Chondrocyte (in vitro differentiated cells): ENCODE measurements around the gene DCAKD. TPM values are rescaled to one million over a fixed set of nuclear protein-coding genes. Genes with fewer than 3 reads are reported as not detected.

ENCODE experiments used
- DNase-seq: peaks from one replicate; pipeline ENCODE4 v3.0.0; 2021; ENCODE audit warnings: mixed read lengths, low spot score
- H3K27ac Mint-ChIP-seq: one replicate; pipeline ENCODE4 v1.8.0; 2021; ENCODE audit warnings: mild to moderate bottlenecking, moderate library complexity, mixed read lengths; ENCODE audit not compliant: unreplicated experiment
- H3K27me3 Mint-ChIP-seq: 2 replicates; pipeline ENCODE4 v1.8.0; 2021; ENCODE audit warnings: low read depth, mixed read lengths
- H3K36me3 Mint-ChIP-seq: 2 replicates; pipeline ENCODE4 v1.8.0; 2021; ENCODE audit warnings: low read depth, mixed read lengths
- H3K4me1 Mint-ChIP-seq: 2 replicates; pipeline ENCODE4 v1.8.0; 2021; ENCODE audit warnings: low read depth, mild to moderate bottlenecking, mixed read lengths
- H3K4me3 Mint-ChIP-seq: one replicate; pipeline ENCODE4 v1.8.0; 2021; ENCODE audit warnings: mild to moderate bottlenecking, moderate library complexity, mixed read lengths; ENCODE audit not compliant: unreplicated experiment
- H3K9me3 Mint-ChIP-seq: 2 replicates; pipeline ENCODE4 v1.8.0; 2021; ENCODE audit warnings: low read depth, mixed read lengths
- long read RNA-seq: library from polyadenylated mRNA; stranded (forward); transcript quantifications from one replicate; pipeline ENCODE4 v2.0.0, GENCODE V29; 2021
- total RNA-seq: library from RNA; stranded (reverse); gene quantifications from 3 replicates; pipeline ENCODE4 v1.2.1, GENCODE V29; 2021
- TF ChIP-seq, protein P1 (sequence below): fragments of 200-600 bp; sonication (generic); IDR thresholded peaks from 2 replicates; pipeline ENCODE4 v1.5.0; 2021; ENCODE audit warnings: antibody characterized with exemption, mild to moderate bottlenecking, moderate library complexity

DCAKD gene, protein sequence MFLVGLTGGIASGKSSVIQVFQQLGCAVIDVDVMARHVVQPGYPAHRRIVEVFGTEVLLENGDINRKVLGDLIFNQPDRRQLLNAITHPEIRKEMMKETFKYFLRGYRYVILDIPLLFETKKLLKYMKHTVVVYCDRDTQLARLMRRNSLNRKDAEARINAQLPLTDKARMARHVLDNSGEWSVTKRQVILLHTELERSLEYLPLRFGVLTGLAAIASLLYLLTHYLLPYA
- 33.9 to 39.9 TPM (median 36.5 TPM) in 3 replicates for total RNA-seq
- long read RNA-seq, transcript DCAKD-202 (5 exons, 2,030 nt) = minor isoform, 9 of 35 reads
- long read RNA-seq, transcript DCAKD-205 (5 exons, 990 nt) = minor isoform, 8 of 35 reads
- long read RNA-seq, transcript DCAKD-208 (5 exons, 2,054 nt) = major isoform, 10 of 35 reads
- long read RNA-seq, partial matches to known transcripts = 0 of 35 reads
- long read RNA-seq, other reads (novel, unspliced or antisense) = 7 of 35 reads

DNA sequence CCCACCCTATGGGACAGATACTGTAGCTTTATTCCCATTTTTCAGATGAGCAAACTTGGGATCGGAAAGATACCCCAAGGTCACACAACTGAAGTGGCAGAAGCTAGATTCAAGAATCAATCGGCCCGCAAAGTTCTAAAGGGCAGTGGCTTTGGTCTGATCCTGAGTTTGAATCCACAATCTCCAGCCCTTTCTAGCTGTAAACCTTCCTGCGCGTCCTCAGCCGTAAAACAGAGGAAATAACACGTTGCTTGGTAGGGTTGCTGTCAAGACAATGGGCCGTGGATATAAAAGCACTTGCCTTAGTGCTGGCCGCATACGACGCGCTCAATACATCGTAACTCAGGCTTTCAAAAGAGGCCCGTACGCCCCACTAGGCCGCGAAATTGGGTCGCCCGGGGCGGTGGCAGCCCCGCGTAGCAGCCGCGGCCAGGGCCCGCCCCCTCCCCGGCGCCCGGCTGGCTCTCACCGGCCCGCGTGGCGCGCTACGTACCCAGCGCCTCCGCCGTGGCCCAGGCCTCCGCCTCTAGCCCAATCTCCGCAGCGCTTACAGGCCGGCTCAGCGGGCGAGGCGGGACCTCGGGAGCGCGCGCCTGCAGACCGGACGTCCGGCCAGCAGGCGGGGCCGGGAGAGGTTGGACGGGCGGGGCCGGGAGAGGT, at the start of gene DCAKD:
DCAKD (minus strand) TSS at position 573 of the 660 bp plus-strand sequence. CDS start 16,747 bp downstream, outside the sequence.
- no peaks in the 10 kb centered on the region for H3K36me3 Mint-ChIP-seq
- no peaks in the 10 kb centered on the region for H3K9me3 Mint-ChIP-seq
- H3K27ac Mint-ChIP-seq = peak within 1 kb of the TSS; percentile 96
- peak within 1 kb of the TSS; percentile 90 for H3K4me3 Mint-ChIP-seq
- TF ChIP-seq, protein P1, sequence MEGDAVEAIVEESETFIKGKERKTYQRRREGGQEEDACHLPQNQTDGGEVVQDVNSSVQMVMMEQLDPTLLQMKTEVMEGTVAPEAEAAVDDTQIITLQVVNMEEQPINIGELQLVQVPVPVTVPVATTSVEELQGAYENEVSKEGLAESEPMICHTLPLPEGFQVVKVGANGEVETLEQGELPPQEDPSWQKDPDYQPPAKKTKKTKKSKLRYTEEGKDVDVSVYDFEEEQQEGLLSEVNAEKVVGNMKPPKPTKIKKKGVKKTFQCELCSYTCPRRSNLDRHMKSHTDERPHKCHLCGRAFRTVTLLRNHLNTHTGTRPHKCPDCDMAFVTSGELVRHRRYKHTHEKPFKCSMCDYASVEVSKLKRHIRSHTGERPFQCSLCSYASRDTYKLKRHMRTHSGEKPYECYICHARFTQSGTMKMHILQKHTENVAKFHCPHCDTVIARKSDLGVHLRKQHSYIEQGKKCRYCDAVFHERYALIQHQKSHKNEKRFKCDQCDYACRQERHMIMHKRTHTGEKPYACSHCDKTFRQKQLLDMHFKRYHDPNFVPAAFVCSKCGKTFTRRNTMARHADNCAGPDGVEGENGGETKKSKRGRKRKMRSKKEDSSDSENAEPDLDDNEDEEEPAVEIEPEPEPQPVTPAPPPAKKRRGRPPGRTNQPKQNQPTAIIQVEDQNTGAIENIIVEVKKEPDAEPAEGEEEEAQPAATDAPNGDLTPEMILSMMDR = no peak
- no peaks in the 10 kb centered on the region for H3K27me3 Mint-ChIP-seq
- peaks cover 24% of the 10 kb centered on the region for H3K4me1 Mint-ChIP-seq
- DNase-seq = peak; percentile 98

DNA sequence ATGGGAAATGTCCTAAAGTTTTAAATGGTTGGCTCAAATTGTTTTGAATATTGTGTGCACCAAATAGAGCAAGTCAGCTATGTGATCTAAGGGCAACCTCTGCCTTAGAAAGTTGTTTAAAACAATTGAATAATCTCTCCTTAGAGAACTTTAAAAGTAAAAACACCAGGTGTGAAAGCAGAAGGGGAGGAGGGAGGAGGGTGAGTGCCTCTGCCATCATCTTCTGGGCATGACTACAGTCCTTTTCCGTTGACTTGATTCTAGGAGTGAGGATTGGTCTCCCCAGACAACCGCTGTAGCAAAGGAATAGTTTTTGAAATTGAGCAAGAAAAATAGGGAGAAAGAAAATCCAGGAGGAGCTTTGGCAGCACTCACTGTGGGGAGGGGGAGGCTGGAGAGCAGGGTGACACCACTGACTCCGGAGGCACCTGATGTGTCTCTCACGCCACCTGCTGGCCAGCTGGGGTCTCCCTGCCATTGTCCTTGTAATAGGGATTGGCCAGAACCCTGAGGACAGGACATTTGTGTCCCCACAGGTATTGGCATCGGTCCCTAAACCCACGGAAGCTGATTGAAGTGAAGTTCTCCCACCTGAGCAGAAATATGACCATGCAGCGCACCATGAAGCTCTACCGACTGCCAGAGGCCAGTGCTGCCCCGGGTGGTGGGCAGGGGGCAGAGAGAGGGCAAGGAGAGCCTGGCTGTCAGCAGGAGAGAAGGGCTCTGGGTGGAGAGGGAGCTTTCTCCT, 47.6 kb upstream of the DCAKD start:
- no peaks in the 10 kb centered on the region for H3K27me3 Mint-ChIP-seq
- H3K4me1 Mint-ChIP-seq = peaks cover 40% of the 10 kb centered on the region
- H3K36me3 Mint-ChIP-seq = peaks cover 34% of the 10 kb centered on the region
- peak overlapping the region; percentile 80 for H3K27ac Mint-ChIP-seq
- TF ChIP-seq, protein P1 = peak; percentile 94
- no peak for DNase-seq
- no peak overlapping the region for H3K4me3 Mint-ChIP-seq
- no peaks in the 10 kb centered on the region for H3K9me3 Mint-ChIP-seq

DNA sequence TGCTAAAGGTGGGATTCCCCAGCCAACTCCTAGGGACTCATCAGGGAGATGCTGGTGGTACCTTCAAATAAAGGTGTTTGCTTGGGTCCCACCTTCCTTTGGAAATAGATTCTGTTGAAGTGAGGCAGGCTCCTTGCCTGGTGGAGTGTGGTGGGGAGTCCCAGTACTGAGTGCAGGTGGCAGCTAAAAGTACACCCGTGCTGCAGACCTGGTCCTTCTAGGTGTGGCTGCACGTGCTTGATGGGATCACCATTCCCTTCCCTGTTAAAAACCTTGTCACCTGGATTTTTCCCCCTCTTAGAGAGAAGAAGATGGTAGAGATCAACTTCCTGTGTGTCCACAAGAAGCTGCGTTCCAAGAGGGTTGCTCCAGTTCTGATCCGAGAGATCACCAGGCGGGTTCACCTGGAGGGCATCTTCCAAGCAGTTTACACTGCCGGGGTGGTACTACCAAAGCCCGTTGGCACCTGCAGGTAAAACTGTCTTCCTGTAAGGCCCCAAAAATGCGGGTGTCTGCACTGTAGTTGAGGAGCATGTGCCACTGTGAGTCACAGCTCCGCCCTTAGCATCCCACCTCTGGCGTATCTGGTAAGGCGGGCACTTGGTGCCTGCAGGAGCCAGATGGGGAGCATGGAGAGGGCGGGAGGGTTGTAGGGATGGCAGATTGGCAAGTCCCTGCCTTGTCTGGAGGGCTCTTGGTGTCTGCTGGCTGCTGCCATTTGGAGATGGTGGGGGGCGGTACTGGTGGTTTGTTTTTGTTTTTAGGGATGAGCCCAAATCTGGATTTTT, 46.8 kb upstream of the DCAKD start:
- no peak overlapping the region for H3K4me3 Mint-ChIP-seq
- H3K27ac Mint-ChIP-seq = peak overlapping the region; percentile 80
- no peaks in the 10 kb centered on the region for H3K27me3 Mint-ChIP-seq
- no peaks in the 10 kb centered on the region for H3K9me3 Mint-ChIP-seq
- H3K4me1 Mint-ChIP-seq = peaks cover 43% of the 10 kb centered on the region
- DNase-seq = no peak
- peaks cover 32% of the 10 kb centered on the region for H3K36me3 Mint-ChIP-seq
- TF ChIP-seq, protein P1 = no peak

DNA sequence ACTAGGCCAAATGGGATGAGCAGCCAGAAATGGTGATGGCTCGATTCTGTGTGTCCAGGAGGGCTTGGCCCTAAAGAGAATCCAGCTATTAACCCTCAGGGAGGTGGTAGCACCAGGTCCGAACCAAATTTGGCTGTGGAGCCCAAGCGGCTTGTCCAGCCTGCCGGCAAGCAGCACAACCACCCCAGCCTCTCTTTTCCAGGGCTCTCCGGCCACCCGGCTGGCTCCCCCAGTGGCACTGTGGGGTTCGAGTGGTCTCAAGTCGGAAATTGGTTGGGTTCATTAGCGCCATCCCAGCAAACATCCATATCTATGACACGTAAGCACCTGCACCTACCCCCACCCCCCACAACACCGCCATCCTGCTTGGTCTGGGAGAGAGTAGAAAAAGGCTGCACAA, 45.5 kb upstream of the DCAKD start:
- no peak for DNase-seq
- H3K4me1 Mint-ChIP-seq = peaks cover 43% of the 10 kb centered on the region
- TF ChIP-seq, protein P1 = no peak
- H3K27me3 Mint-ChIP-seq = no peaks in the 10 kb centered on the region
- H3K36me3 Mint-ChIP-seq = peaks cover 30% of the 10 kb centered on the region
- H3K9me3 Mint-ChIP-seq = no peaks in the 10 kb centered on the region
- H3K27ac Mint-ChIP-seq = no peak overlapping the region
- H3K4me3 Mint-ChIP-seq = no peak overlapping the region
